Stomach (tissue), 9 donors: ENCODE measurements around the gene VCP. TPM values are rescaled to one million over a fixed set of nuclear protein-coding genes. Genes with fewer than 3 reads are reported as not detected.

Experiments
- DNase-seq, 2 donors: peaks; one replicate each; pipeline versions ENCODE4 v3.0.0 to v3.0.0-alpha.2; 2013 to 2019
- H3K27ac ChIP-seq, 5 donors: fragments of 200-600 bp in 4 of 5; sonication (generic) in 4 of 5; one replicate each; pipeline ENCODE4 v1.5.1; 2013 to 2019; ENCODE audit warnings: mild to moderate bottlenecking in 1 of 5, moderate library complexity in 1 of 5
- H3K27me3 ChIP-seq, 3 donors: fragments of 200-600 bp; sonication (generic); one replicate each; pipeline ENCODE4 v1.5.1; 2017 to 2019; ENCODE audit warnings: mixed run types in 1 of 3
- H3K36me3 ChIP-seq, 4 donors: fragments of 200-600 bp; sonication (generic); 1 replicate in 3 of 4; 2 replicates in 1 of 4; pipeline ENCODE4 v1.5.1; 2016 to 2019
- H3K4me1 ChIP-seq, 4 donors: fragments of 200-600 bp; sonication (generic); one replicate each; pipeline ENCODE4 v1.5.1; 2016 to 2019
- H3K4me3 ChIP-seq, 4 donors: fragments of 200-600 bp; sonication (generic) in 3 of 4; one replicate each; pipeline ENCODE4 v1.5.1; 2016 to 2019; ENCODE audit warnings: mild to moderate bottlenecking in 1 of 4
- H3K9me3 ChIP-seq, 4 donors: fragments of 200-600 bp; sonication (generic); one replicate each; pipeline ENCODE4 v1.5.1; 2016 to 2019
- EP300 ChIP-seq: sonication (generic); formaldehyde crosslinking; IDR thresholded peaks from one replicate; pipeline ENCODE4 v1.6.1; 2017; ENCODE audit warnings: antibody characterized with exemption
- POLR2A ChIP-seq, 4 donors: fragments of 450-650 bp; IDR thresholded peaks; one replicate each; pipeline ENCODE4 v1.6.1; 2016; ENCODE audit warnings: antibody characterized with exemption in 4 of 4, control low read depth in 2 of 4, mild to moderate bottlenecking in 1 of 4, moderate library complexity in 1 of 4
- POLR2AphosphoS5 ChIP-seq, 3 donors: sonication (generic); formaldehyde crosslinking; IDR thresholded peaks; one replicate each; pipeline ENCODE4 v1.6.1; 2016; ENCODE audit warnings: antibody characterized with exemption in 3 of 3
- WGBS, 5 donors: extraction: QIAGEN DNeasy Blood & Tissue Kit in 3 of 5; methylation state at CpG; one replicate each; pipeline versions ENCODE4 v1.1.5 to v1.1.7; 2013 to 2018; 5-methylcytosine and 5-hydroxymethylcytosine counted together
- intact Hi-C: fragments of 100-400 bp; cut with DNase I; formaldehyde crosslinking; loops from one replicate; pipeline ENCODE4 v1.15.1; 2023; ENCODE audit warnings: low total_unique reads
- polyA plus RNA-seq, 3 donors: library from polyadenylated mRNA; stranded (reverse); fragments of 200-250 nt; gene quantifications; one replicate each; pipeline ENCODE4 v1.2.3, GENCODE V29; 2013
- total RNA-seq, 5 donors: library from RNA; depleted of rRNA; stranded (reverse); fragments of >200 nt; gene quantifications; one replicate each; pipeline versions ENCODE4 v1.1.0 to v1.2.3, GENCODE V29; 2014 to 2016
- TF ChIP-seq, protein P1 (sequence below), 7 experiments: fragments of 450-650 bp in 4 of 7; fragments of 200-600 bp in 3 of 7; sonication (generic) in 3 of 7; IDR thresholded peaks; one replicate each; pipeline ENCODE4 v1.5.1; 2016 to 2019; ENCODE audit warnings: antibody characterized with exemption in 7 of 7, control low read depth in 2 of 7, mild to moderate bottlenecking in 1 of 7
- donor health status: healthy with polysubstance abuse.
- donor health status: Bipolar disorder and iron deficiency.
- donor health status: healthy.

VCP gene
- total and polyA plus RNA-seq, 8 donors, result 53.2 to 238 (median 113) TPM

- 96 to 98% (median 96%) methylated on average over 11 to 17 of the region's 17 CpGs for WGBS, 5 donors
- H3K9me3 ChIP-seq, result no peaks in the 10 kb centered on the region
- DNase-seq, result no peak
- no peak for TF ChIP-seq EP300
- no peak for TF ChIP-seq POLR2A (IDR thresholded peaks at IDR 0.05)
- TF ChIP-seq, protein P1, sequence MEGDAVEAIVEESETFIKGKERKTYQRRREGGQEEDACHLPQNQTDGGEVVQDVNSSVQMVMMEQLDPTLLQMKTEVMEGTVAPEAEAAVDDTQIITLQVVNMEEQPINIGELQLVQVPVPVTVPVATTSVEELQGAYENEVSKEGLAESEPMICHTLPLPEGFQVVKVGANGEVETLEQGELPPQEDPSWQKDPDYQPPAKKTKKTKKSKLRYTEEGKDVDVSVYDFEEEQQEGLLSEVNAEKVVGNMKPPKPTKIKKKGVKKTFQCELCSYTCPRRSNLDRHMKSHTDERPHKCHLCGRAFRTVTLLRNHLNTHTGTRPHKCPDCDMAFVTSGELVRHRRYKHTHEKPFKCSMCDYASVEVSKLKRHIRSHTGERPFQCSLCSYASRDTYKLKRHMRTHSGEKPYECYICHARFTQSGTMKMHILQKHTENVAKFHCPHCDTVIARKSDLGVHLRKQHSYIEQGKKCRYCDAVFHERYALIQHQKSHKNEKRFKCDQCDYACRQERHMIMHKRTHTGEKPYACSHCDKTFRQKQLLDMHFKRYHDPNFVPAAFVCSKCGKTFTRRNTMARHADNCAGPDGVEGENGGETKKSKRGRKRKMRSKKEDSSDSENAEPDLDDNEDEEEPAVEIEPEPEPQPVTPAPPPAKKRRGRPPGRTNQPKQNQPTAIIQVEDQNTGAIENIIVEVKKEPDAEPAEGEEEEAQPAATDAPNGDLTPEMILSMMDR (IDR thresholded peaks at IDR 0.05), result no peak
- TF ChIP-seq POLR2AphosphoS5 (IDR thresholded peaks at IDR 0.05), result no peak
- H3K4me3 ChIP-seq, result no peak overlapping the region
- no peak overlapping the region for H3K27ac ChIP-seq
- H3K36me3 ChIP-seq, result peaks cover 33 to 86% (median 79%) of the 10 kb centered on the region in 4 donors
- no peaks in the 10 kb centered on the region for H3K27me3 ChIP-seq
- peaks cover 9 to 22% (median 12%) of the 10 kb centered on the region in 4 donors for H3K4me1 ChIP-seq
- intact Hi-C loops, result no loop called here
Observed at GRCh38 chr9:35091536-35091935, 19.1 kb upstream of the VCP start.

DNA sequence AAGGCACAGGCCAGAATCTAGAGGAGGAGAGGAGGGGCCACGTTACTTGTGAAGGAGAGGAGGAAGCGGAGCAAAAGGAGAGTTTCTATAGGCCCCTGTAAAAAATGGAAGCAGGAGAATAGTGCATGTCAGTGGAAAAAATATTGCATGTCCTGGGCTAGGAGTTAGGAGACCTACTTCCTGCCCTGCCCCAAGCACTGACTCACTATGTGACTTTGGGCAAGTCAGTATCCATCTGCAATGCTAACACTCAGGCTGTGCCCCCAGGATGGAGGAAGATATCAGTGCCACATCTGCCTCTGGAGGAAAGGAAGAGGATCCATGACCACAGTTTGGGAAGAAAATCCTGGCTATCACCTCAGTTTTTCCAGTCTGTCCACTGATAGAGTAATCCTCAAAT is 17.0 kb upstream of the VCP start:
- no peak for DNase-seq
- H3K4me3 ChIP-seq, result no peak overlapping the region
- TF ChIP-seq, protein P1 (IDR thresholded peaks at IDR 0.05), result no peak
- TF ChIP-seq POLR2A (IDR thresholded peaks at IDR 0.05), result no peak
- no peak for TF ChIP-seq POLR2AphosphoS5 (IDR thresholded peaks at IDR 0.05)
- no peak for TF ChIP-seq EP300
- intact Hi-C loops, result no loop called here
- no peaks in the 10 kb centered on the region for H3K27me3 ChIP-seq
- H3K9me3 ChIP-seq, result no peaks in the 10 kb centered on the region
- peaks cover 0 to 6% (median 0%) of the 10 kb centered on the region in 4 donors for H3K4me1 ChIP-seq
- H3K36me3 ChIP-seq, result peaks cover 33 to 91% (median 83%) of the 10 kb centered on the region in 4 donors
- 63 to 100% (median 93%) methylated on average over 2 of the region's 2 CpGs for WGBS, 5 donors
- no peak overlapping the region for H3K27ac ChIP-seq

DNA sequence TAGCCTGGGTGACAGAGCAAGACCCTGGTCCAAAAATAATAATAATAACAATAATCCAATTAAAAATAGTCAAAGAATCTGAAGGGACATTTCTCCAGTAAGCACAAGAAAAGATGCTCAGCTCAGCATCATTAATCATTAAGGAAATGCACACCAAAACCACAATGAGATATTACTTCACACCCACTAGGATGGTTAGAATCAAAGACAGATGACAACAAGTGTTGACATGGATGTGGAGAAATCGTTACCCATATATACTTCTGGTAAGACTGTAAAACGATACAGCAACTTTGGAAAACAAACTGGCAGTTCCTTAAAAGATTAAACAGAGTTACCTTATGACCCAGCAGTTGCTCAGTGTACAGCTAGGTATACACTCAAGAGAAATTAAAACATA is 12.7 kb upstream of the VCP start:
- DNase-seq, result no peak
- no peaks in the 10 kb centered on the region for H3K27me3 ChIP-seq
- WGBS, 5 donors, result 74 to 98% (median 80%) methylated on average over 2 of the region's 2 CpGs
- H3K4me3 ChIP-seq, result no peak overlapping the region
- H3K27ac ChIP-seq, result no peak overlapping the region
- TF ChIP-seq, protein P1 (IDR thresholded peaks at IDR 0.05), result no peak
- TF ChIP-seq EP300 (no peak), POLR2AphosphoS5 (IDR thresholded peaks at IDR 0.05) (no peak), POLR2A (IDR thresholded peaks at IDR 0.05) (no peak)
- H3K36me3 ChIP-seq, result peaks cover 14 to 47% (median 40%) of the 10 kb centered on the region in 4 donors
- H3K9me3 ChIP-seq, result no peaks in the 10 kb centered on the region
- intact Hi-C loops, result no loop called here
- H3K4me1 ChIP-seq, result peaks cover 0 to 8% (median 5%) of the 10 kb centered on the region in 4 donors

DNA sequence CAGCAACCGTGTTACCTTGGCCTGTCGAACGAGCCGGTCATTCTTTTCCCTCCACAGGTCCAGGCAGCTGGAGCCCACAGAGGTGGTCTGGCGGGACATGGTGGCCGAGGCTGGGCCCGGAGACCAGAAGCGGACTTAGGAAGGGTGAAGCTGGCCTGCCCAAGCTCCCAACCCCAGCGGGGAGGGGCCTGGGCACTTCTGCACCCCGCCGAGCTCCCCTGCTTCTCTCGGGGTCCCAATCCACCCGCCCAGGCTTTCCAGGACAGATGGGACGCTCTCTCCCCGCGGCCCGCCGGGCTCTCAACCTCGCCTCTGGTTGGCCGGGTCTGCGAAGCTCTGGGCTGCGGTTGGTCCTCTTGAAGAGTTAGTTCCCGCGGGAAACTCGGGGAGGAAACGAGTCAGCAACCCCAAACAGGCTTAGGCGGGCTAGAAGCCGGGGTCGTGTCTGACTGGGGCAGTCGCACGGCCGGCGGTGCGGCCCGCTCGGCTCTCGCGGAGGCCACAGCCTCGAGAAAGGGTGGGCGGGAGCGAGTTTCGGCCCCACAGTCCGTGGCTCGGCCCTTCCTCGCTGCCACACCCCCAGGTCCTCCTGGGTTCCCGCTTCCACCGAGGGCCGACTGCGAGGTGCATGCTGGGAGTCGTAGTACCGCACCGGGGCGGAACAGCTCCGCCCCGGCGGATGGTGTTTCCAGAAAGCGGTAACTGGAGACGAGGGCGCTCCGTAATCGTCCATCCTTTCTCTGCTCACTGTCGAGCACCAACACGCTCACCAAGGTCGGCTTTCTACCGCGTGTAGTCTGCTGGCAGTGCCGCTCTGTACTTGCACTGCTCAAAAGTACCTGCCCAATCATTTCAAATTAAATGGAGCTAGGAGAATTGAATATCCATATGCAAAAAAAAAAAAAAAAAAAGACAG is 7.3 kb upstream of the VCP start, which contains the start of gene FANCG:
Gene FANCG (minus strand): TSS at position 517 of the 916 bp plus-strand sequence. CDS start 418 bp downstream, at position 99.
- Histone ChIP-seq H3K4me3 (peak within 1 kb of the TSS; percentile 61 to 76 (median 70)), H3K27ac (peak within 1 kb of the TSS; percentile 58 to 87 (median 84)), H3K9me3 (no peaks in the 10 kb centered on the region), H3K4me1 (peaks cover 14 to 28% (median 26%) of the 10 kb centered on the region in 4 donors), H3K36me3 (peaks cover 0 to 23% (median 18%) of the 10 kb centered on the region in 4 donors), H3K27me3 (no peaks in the 10 kb centered on the region)
- intact Hi-C loops, result no loop called here
- 0 to 1% (median 0%) methylated on average over 30 to 67 of the region's 67 CpGs for WGBS, 5 donors
- peak; percentile 89 to 97 for DNase-seq
- TF ChIP-seq, protein P1 (IDR thresholded peaks at IDR 0.05), result no peak
- TF ChIP-seq POLR2AphosphoS5 (IDR thresholded peaks at IDR 0.05), result peak; percentile 65 to 93 (median 81)
